Activated CD8-positive, alpha-beta memory T cell treated with anti-CD3 and anti-CD28 coated beads for 1 hour (primary cell): ENCODE measurements around the gene VAV1.
"Not testable (repeated sequence)": the region's sequence is repeated elsewhere in the genome, so short reads cannot be mapped to it uniquely, and the experiment has no call there.

Experiments
- DNase-seq, 2 donors: peaks; one replicate each; pipeline ENCODE4 v3.0.0-alpha.2; 2020; ENCODE audit warnings: low read depth in 1 of 2; ENCODE audit errors: extremely low read depth in 1 of 2

The VAV1 gene

DNA sequence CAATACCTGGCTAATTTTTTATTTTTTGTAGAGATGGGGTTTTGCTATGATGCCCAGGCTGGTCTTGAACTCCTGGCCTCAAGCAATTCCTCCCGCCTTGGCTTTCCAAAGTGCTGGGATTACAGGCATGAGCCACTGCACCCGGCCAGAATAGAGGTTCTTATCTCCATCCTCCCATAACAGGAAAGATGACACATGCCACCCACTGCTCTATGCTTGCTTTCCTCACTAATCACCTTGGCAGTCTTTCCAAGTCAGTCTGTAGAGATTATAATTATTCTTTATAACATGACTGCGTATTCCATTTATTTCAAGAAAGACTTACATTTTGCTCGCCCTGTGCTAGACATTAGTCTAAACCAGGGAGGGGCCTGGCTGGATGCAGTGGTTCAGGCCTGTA lies 6.7 kb downstream of the VAV1 start:
- no peak for DNase-seq

DNA sequence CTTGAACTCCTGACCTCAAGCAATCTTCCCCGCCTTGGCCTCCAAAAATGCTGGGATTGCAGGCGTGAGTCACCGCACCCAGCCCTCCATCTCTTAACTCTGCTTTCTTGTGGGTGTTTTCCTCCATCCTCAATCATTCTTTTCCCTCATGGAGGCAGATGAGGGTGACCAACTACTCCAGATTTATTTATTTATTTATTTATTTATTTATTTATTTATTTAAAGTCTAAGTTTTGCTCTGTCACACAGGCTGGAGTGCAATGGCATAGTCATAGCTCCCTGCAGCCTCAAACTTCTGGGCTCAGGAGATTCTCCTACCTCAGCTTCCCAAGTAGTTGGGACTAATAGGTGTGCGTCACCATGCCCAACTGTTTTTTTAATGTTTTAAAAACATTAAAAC lies 14.9 kb downstream of the VAV1 start:
- DNase-seq, result no peak

DNA sequence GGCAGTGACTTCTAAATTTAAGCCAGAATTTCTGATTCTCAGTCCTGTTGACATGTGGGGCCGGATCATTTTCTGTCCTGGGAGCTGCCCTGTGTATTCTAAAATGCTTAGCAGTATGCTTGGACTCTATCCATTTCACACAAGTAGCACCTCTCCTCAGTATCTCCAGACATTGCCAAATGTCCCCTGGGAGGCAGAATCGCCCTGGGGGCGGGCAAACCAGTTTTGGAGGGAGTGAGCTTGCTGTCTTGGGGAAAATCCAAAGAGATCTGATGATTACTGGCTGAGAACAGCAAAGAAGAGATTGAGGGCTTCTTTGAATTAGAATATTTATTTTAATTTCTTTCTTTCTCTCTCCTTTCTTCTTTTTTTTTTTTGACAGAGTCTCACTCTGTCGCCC lies 16.4 kb downstream of the VAV1 start:
- no peak for DNase-seq

DNA sequence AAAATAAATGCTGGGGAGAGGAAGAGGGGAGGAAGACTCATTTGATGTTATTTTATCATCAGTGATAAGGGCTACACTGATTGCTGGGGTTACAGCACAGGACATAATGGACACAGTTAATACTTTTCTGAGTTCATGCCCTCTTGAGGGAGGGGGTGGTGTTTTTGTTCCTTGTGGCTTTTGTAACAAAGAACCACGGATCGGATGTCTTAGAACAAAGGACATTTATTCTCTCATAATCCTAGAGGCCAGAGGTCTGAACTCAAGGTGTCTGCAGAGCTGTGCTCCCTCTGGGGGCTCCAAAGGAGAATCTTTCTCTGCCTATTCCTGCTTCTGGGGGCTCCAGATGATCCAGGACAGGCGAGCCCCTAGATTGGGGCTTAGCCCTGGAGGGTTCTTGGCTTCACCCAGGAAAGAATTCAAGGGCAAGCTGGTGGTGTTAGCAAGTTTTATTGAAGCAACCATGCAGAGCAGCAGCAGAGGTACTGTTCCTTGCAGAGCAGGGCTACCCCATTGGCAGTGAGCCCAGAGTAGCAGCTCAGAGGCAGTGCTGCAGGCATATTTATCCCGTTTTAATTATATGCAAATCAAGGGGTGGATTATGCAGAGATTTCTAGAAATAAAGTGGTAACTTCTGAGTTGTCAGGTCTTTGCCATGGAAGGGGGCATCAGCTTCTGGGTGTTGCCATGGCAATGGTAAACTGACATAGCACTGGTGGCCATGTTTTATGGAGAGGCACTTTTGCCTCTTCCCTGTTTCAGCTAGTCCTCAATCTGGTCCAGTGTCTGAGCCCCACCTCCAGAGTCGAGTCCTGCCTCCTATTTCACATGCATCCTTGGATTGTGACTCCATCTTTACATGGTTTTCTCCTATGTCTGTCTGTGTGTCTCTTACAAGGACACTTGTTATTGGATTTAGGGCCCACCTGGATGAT lies 18.0 kb downstream of the VAV1 start:
- DNase-seq, result no peak

DNA sequence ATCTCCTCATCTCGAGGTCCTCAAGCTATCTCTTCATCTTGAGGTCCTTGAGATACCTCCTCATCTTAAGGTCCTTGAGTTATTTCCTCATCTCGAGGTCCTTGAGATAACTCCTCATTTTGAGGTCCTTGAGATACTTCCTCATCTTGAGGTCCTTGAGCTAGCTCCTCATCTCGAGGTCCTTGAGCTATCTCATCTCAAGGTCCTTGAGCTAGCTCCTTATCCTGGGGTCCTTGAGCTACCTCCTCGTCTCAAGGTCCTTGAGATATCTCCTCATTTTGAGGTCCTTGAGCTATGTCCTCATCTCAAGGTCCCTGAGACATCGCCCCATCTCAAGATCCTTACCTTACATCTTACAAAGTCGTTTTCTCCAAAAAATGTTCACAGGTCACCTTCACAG lies 18.7 kb downstream of the VAV1 start:
- DNase-seq, result no peak

DNA sequence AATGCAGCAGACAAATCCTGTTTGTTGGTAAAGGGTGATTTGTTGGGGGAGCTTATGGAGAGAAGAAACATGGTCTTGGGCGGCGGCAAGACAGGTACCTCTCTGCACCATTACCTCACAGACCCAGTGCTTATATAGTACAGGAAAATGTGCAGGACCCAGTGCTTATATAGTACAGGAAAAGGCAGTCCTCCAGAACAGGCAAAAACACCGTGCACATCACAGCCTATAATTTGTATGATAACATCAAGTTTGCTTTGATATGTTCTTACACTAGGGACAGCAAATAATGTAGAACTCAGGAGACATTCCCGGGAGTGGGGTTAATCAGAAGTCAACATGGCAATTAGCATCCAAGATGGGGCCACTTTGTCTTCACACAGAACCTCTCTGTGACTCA lies 20.9 kb downstream of the VAV1 start:
- no peak for DNase-seq

DNA sequence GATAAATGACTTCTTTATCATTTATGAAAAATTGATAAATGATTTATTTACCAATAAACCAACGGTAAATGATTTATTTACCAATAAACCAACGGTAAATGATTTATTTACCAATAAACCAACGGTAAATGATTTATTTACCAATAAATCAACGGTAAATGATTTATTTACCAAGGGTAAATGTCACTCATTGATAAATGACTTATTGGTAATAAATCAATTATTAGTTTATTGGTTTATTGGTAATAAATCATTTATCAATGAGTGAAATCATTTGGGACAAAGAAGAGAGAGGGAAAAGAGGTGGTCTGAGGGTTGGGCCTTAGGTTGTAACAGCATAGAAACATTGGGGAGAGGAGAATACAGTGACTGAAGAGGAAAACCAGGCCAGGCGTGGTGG lies 21.5 kb downstream of the VAV1 start:
- no peak for DNase-seq

DNA sequence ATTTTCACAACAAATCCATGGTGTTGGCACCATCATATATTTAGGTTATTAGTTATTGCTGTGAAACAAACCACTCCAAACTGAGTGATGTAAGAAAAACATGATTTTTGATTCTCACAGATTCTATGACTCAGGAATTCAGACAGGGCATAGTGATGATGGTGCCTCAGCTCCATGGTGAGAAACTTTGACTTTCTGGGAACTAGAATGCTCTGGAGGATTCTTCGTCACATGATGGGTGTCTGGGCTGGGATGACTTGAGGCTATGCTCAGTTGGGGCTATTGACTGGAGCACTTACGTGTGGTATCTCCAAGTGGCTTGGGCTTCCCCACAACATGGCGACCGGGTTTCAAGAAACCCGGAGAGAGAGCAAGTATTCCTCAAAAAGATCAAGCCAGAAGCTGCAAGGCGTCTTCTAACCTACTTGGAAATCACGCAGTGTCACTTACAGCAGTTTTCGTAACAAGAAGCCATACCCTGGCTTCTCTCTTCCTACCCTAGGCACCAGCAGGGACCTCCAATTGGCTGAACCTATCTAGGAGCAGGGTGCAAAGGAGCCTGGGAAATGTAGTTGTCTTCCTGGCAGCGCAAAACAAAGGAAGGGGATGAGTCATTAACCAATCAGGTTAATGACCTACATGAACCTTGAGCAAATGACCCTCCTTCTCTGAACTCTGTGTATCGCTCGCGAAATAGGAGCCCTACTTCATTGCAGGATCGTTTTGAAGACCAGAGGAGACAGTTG lies 22.4 kb downstream of the VAV1 start:
- DNase-seq, result no peak

DNA sequence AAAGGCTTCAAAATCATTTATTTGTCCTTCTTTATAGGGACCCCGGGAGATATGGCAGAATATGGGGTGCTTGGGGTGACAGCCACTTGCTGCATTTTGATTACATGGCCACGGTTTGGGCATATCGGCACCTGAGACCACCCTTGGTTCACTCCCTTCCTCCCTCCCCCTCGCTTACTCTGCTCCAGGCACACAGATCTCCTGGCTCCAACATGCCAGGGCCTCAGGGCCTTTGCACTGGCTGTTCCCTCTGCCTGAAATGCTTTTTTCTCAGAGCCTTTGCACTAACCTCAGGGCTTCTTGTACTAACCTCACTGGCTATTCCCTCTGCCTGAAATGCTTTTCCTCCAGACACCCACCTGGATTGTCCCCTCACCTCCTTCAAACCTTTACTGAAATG lies 23.8 kb downstream of the VAV1 start:
- DNase-seq, result no peak

DNA sequence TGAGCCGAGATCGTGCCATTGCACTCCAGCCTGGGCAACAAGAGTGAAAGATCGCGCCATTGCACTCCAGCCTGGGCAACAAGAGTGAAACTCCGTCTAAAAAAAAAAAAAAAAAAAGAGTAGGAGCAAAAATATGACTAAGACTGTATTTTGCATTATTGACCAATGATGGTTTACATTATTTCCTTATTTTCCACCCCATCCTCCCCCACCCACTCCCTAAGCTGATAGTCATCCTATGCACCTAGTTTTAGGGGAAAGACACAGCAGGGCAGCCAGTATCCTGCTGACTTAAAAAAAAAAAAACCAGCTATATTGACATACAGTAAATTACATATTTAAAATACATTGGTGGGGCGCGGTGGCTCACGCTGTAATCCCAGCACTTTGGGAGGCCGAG lies 25.1 kb downstream of the VAV1 start:
- no peak for DNase-seq

DNA sequence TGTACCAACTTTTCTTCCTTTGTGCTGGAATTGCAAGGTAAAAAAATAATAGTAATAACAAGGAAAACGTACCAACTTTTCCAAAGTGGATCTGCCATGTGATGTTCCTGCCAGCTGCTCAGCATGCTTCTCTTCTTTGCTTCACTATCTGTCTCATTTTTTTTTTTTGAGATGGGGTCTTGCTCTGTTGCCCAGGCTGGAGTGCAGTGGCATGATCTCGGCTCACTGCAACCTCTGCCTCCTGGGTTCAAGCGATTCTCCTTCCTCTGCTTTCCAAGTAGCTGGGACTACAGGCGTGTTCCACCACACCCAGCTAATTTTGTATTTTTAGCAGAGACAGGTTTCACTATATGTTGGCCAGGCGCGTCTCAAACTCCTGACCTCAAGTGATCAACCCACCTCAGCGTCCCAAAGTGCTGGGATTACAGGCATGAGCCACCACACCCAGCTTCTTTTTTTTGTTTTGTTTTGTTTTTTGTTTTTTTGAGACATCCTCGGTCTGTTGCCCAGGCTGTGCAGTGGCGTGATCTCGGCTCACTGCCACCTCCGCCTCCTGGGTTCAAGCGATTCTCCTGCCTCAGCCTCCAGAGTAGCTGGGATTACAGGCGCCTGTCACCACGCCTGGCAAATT lies 27.8 kb downstream of the VAV1 start:
- not testable (repeated sequence) for DNase-seq

DNA sequence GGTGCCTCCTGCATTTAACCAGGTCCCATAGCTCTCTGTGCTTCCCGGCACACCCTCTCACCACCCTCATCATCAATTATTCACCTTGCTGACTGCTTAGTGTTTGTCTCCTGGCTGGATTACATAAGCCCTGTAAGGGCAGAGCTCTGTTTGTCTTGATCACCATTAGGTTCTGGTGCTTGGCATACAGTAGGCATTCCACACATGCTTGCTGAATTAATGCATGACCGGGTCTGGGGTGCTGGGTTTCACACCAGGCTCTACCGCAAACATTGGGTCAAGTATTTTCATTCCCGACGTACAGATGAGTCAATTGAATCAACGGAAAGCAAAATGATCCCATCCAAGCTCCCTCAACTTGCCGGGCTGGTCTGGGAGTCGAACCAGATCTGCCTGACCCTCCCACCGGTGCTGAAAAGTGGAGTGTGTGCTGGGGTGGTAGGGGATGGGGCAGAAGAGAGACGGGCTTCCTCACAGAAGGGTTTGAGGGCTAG lies 28.5 kb downstream of the VAV1 start:
- DNase-seq, result no peak

DNA sequence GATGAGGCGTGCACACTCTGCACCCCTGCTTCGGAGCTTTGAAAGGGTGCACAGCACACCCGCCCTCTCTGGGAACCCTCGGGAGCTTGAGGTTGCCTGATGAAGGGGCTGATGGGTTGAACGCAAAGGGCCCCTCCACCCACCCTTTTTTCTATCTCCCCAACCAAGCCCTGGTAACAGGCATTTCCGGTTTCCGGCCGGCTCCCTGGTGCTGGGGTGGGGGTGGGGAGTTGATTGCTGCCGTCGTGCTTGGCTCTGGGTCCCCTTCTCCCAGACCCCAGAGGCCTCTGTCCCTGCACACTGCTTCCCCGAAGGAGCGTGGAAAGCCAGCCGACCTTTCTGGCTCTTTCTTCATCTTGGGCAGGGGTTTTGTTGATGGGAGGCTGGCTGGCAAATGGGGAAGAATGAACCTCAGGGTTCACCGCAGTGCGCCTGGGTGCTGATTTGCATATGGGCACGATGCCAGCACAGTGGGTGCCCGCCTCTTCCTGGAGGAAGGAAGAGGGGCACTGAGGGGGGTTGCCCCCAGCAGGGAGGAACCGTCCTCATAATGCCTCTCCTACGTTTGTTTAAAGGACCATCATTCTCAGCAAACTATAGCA lies 29.1 kb downstream of the VAV1 start:
- peak; percentile 62 to 67 for DNase-seq

DNA sequence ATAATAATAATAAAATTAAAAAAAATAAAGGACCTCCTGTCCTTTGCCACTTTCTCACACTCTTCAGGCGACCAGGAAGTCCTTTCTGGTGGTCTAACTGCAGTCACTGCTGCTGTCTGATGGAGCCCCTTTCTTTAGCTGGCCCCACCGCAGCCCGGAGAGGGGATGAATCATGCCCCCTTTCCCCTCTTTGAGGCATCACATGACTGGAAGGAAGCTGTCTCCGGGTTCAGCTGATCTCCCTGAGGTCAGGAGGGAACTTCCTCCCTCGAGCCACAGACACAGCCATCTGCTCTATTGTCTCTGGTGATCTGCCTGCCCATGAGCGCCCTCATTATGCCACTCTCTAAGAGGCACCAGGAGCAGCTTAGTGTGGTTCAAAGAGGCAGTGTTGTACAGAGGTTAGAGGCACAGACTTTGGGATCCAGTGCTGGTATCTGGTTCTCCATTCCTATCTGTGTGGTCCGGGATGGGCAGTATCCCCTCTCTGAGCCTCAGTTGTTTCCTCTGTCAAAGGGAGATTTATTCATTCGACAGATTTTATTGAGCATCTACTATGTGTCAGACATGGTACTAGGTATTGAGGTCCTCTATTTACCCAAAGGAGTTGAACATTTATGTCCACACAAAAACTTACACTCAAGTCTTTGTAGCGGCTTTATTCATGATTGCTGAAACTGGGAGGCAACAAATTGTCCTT lies 30.0 kb downstream of the VAV1 start:
- DNase-seq, result peak; percentile 53 to 66

DNA sequence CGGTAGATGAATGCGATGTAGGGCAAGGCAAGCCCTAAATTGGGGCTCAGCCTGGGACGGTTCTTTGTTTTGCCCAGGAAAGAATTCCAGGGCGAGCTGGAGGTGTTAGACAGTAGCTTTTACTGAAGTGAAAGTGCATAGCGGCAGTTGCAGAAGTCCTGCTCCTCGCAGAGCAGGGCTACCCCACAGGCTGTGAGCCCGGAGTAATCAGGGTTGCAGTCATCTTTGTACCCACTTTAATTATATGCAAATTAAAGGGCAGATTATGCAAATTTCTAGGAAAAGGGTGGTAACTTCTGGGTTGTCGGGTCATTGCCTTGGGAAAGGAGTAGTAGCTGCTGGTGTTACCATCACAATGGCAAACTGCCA lies 30.5 kb downstream of the VAV1 start:
- no peak for DNase-seq

DNA sequence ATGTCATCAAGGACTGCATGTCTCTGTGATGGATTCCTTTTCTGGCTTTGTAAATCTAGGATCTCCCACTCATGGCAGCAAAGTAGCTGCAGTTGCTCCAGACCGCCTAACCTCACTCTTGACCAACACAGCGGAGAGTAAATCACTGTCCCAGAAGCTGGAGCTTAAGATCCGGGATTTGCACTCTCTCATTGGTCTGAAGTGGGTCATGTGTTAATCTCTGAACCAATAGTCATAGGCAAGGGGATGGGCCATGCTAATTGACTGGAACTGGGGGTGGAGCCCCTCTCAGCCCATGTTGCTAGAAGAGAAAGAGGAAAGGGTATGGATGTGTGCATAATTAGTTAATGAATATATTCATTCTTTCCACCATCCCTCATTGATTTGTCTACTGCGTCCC lies 34.0 kb downstream of the VAV1 start:
- no peak for DNase-seq

DNA sequence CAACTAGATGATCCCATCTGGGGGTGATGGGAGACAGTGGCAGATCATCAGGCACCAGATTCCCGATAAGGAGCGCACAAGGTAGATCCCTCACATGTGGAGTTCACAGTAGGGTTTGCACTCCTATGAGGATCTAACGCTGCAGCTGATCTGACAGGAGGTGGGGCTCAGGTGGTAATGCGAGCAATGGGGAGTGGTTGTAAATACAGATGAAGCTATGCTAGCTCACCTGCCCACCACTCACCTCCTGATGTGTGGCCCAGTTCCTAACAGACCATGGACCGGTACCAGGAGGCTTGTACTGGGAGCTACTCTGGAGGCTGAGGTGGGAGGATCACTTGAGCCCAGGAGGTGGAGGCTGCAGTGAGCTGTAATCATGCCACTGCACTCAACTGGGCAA lies 34.8 kb downstream of the VAV1 start:
- DNase-seq, result no peak

DNA sequence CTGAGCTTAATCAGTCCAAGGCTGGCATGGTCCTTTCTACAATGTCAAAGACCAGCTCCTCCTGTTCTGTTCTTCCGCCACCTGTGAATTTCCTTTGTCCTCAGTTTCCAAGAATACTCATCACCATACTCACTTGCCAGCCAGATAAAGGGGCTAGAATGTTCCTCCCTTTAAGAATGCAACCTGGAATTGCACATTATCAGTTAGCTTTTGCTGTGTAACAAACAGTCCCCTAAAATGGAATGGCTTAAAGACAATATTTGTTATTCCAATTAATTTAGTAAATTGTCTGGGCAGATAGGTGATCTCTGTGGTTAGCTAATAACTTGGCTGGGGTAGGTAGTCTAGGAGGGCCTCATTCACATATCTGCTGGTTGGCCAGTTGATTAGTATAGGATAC lies 36.0 kb downstream of the VAV1 start:
- DNase-seq, result no peak

DNA sequence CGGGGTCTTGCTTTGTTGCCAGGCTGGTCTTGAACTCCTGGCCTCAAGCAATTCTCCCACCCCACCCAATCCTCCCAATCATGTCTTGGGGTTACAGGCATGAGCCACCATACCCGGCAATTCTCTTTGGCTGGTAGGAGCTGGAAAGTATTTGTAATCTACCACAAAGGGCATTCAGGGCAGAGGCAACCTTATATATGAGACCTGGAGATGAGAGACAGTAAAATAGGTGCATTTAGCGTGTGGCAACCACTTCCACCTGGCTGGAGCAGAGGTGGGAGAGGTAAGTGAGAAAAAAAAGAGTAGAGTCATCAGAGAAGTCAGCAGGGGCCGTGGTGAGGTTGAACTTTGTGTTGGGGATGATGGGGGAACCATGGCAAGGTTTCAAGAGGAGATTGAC lies 36.8 kb downstream of the VAV1 start:
- no peak for DNase-seq

DNA sequence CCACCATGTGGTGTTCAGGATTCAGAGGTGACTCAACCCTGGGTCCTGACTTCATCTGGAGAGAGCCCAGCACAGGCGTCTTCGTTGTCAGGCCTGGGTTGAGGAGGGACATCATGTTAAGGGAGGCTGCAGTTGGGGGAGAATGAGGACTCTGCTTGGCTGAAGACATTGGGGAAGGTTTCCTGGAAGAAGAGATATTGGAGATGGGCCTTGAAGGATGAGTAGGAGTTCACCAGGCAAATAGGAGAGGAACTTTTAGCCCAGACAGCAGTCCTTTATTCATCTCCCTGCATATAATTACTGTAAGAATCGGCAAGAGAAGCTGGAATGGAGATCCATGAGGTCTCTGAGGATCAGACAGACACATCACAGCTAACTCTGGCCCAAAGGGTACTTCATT lies 38.9 kb downstream of the VAV1 start:
- DNase-seq, result no peak

DNA sequence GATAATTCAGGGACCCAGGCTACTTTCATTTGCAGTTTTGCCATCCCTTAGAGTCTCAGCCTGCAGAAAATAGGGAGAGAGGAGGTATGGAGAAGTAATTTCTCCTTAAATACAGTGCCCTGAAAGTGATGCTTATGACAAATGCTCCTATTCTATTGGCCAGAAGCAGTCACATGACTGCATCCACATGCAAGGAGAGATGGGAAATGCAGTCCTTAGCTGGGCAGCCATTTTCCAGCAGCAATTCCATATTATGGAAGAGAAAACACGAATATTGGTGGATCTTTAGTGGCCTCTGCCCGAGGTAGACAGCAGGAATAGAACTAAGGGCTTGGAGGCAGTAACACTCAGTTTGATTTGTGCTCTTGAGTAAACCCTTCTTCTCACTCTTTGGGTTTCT lies 39.4 kb downstream of the VAV1 start:
- DNase-seq, result no peak
